ENCODE results near the gene MAGEF1.

- TF ChIP-seq KAT7 (CRISPR knock-in tag; IDR thresholded peaks at IDR 0.05; ENCODE audit: borderline replicate concordance) (no peak), SMAD4 (CRISPR knock-in tag; conservative IDR thresholded peaks at IDR 0.05) (no peak), RFX5 (IDR thresholded peaks at IDR 0.05; ENCODE audit: low read depth, low read length) (no peak), STAT5B (CRISPR knock-in tag; IDR thresholded peaks at IDR 0.05) (no peak), ZNF324 (CRISPR knock-in tag; IDR thresholded peaks at IDR 0.05) (no peak), ZBTB49 (CRISPR knock-in tag; IDR thresholded peaks at IDR 0.05; ENCODE audit: borderline replicate concordance) (no peak), ZBTB5 (IDR thresholded peaks at IDR 0.05) (no peak), POLR2A (conservative IDR thresholded peaks at IDR 0.05) (no peak), FOS (IDR thresholded peaks at IDR 0.05; ENCODE audit: extremely low read depth, insufficient read length) (no peak), FIP1L1 (IDR thresholded peaks at IDR 0.05; ENCODE audit: low read depth, low read length, poor library complexity, severe bottlenecking) (no peak), MXI1 (IDR thresholded peaks at IDR 0.05; ENCODE audit: low read depth, low read length) (no peak), KDM1A (IDR thresholded peaks at IDR 0.05) (no peak), ZNF121 (CRISPR knock-in tag; conservative IDR thresholded peaks at IDR 0.05) (no peak)
- TF ChIP-seq, protein P1, sequence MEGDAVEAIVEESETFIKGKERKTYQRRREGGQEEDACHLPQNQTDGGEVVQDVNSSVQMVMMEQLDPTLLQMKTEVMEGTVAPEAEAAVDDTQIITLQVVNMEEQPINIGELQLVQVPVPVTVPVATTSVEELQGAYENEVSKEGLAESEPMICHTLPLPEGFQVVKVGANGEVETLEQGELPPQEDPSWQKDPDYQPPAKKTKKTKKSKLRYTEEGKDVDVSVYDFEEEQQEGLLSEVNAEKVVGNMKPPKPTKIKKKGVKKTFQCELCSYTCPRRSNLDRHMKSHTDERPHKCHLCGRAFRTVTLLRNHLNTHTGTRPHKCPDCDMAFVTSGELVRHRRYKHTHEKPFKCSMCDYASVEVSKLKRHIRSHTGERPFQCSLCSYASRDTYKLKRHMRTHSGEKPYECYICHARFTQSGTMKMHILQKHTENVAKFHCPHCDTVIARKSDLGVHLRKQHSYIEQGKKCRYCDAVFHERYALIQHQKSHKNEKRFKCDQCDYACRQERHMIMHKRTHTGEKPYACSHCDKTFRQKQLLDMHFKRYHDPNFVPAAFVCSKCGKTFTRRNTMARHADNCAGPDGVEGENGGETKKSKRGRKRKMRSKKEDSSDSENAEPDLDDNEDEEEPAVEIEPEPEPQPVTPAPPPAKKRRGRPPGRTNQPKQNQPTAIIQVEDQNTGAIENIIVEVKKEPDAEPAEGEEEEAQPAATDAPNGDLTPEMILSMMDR (IDR thresholded peaks at IDR 0.05 in 2 of 3, conservative IDR thresholded peaks at IDR 0.05 in 1 of 3; ENCODE audit: insufficient read depth in 2 of 3, low read depth in 1 of 3, low read length in 3 of 3) = no peak
Measured at GRCh38 chr3:184737641-184738505, 26.0 kb upstream of the MAGEF1 start.
